ENCODE measurements around the gene ISLR2. TPM values are rescaled to one million over a fixed set of nuclear protein-coding genes. Genes with fewer than 3 reads are reported as not detected.

ISLR2 gene
- total RNA-seq, 2 donors from 2014 or later, result not detected

DNA sequence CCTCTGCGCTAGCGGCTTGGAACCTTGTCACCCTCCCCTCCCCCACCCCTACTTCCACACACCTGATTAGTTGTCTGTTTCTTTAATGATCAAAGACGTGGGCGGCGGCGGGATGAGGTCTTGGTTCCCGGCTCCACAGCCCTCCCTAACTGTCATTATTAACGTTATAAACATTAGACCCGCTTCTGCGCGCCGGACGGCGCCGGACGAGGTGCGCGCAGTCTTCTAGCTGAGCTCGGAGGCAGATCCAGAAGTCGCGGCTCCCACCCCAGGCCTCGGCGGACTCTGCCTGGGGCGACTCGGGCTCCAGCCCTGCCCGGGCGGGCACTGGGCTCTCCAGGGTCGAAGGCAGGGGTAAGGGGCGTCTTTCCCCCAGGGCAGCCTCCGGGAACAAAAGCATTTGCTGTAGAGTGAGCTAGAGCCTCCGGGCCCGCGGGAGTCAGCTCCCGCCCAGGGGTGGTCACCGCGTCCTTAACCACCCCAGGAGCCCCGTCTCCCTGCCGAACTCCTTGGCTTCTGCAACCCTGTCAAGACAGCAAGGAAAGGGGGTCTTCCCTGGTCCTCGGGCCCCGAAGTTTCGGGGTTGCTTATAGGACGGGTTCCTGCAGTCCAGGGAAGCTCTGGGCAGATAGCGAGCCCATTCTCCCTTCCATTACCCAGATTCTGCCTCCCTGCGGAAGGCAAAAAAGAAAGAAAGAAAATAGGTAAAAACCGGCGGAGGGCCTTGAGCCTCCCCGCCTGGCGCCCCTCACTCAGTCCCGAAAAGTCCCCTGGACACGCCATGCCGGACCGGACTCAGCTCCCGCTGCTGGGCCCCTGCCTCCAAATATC lies 2.2 kb upstream of the ISLR2 start:
- Histone ChIP-seq H3K4me3 (peak overlapping the region; percentile 65), H3K36me3 (no peaks in the 10 kb centered on the region), H3K4me1 (ENCODE audit: control insufficient read depth in 1 of 2, low read depth in 2 of 2) (peaks cover 18 to 33% of the 10 kb centered on the region in 2 donors), H3K27me3 (replicated peaks; ENCODE audit: insufficient read depth) (peaks cover 34% of the 10 kb centered on the region), H3K27ac (no peak overlapping the region), H3K9me3 (no peaks in the 10 kb centered on the region)
- no peak for ATAC-seq (ENCODE audit: insufficient number of reproducible peaks, low FRiP score, low read depth)
- DNase-seq (ENCODE audit: low spot score), result no peak
- TF ChIP-seq, protein P1, sequence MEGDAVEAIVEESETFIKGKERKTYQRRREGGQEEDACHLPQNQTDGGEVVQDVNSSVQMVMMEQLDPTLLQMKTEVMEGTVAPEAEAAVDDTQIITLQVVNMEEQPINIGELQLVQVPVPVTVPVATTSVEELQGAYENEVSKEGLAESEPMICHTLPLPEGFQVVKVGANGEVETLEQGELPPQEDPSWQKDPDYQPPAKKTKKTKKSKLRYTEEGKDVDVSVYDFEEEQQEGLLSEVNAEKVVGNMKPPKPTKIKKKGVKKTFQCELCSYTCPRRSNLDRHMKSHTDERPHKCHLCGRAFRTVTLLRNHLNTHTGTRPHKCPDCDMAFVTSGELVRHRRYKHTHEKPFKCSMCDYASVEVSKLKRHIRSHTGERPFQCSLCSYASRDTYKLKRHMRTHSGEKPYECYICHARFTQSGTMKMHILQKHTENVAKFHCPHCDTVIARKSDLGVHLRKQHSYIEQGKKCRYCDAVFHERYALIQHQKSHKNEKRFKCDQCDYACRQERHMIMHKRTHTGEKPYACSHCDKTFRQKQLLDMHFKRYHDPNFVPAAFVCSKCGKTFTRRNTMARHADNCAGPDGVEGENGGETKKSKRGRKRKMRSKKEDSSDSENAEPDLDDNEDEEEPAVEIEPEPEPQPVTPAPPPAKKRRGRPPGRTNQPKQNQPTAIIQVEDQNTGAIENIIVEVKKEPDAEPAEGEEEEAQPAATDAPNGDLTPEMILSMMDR (IDR thresholded peaks at IDR 0.05), result no peak

DNA sequence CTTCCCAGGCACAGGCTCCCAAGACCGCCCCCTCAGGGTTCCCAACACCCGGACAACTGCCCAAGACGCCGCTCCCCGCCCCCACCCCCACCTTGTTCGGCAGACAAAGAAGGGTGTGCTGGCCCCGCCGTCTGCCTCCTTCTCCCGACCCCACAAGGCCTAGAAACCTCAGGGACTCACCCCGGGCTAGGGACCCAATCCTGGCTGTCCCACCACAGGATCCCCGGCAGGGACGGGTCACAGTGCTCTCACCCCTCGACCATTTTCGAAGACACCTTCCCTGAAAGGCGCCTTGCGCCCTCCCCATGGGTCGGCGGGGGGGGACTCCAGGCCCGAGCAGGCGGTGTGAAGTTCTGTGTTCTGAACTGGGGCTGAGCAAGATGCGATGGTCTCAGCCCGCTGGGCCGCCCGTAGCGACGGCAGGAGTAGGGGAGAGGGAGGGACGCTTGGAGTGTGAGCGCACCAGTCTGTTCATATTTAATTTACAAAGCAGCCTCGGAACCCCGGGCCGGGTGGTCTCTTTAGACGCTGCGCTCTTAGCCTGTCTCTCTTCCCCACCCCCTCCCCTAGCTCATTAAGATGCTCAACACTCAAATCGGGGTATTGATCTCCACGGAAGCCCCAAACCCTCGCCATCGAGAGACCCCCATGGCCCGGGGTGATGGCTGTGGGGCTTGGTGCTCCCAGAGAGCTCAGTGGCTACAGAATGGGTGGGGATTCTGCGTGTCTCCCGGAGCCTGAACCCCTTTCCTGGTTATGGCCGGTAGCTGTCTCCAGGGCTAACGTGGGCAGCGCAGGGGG lies 1.4 kb upstream of the ISLR2 start:
- Histone ChIP-seq H3K27me3 (replicated peaks; ENCODE audit: insufficient read depth) (peaks cover 40% of the 10 kb centered on the region), H3K36me3 (no peaks in the 10 kb centered on the region), H3K9me3 (no peaks in the 10 kb centered on the region), H3K4me3 (peak overlapping the region; percentile 65), H3K4me1 (ENCODE audit: control insufficient read depth in 1 of 2, low read depth in 2 of 2) (peaks cover 18 to 33% of the 10 kb centered on the region in 2 donors), H3K27ac (no peak overlapping the region)
- TF ChIP-seq, protein P1 (IDR thresholded peaks at IDR 0.05), result no peak
- DNase-seq (ENCODE audit: low spot score) (no peak), ATAC-seq (ENCODE audit: insufficient number of reproducible peaks, low FRiP score, low read depth) (no peak)

DNA sequence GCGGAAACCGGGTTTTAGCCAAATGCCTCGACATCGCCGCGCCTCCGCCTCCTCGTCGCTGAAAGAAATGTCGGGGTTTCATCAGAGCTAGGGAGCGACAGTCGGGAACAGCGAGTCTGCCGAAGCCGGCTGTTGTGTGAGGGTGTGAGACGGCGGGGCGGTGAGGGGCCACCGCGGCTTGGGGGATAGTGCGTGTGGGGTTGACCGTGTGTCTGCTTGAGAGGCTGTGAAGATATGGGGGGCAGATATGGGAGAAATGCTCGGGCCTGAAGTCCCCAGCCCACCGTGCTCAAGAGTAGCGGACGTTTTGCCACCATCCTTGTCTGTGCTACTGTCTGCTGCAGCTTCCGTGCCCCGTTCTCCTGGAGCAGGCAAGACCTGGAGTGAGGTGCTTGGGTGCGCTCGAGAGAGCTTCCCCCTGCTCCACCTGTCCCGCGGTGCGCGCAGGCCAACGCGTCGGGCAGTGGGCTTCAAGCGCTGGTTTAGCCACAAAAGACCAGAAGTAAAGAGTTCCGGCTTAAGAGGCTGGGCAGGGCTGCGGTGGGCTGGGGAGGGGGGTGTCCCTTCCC lies 716 bp upstream of the ISLR2 start:
- Histone ChIP-seq H3K4me1 (ENCODE audit: control insufficient read depth in 1 of 2, low read depth in 2 of 2) (peaks cover 19 to 33% of the 10 kb centered on the region in 2 donors), H3K27ac (no peak overlapping the region), H3K9me3 (no peaks in the 10 kb centered on the region), H3K36me3 (no peaks in the 10 kb centered on the region), H3K27me3 (replicated peaks; ENCODE audit: insufficient read depth) (peaks cover 39% of the 10 kb centered on the region), H3K4me3 (peak overlapping the region; percentile 39)
- DNase-seq (ENCODE audit: low spot score), result no peak
- TF ChIP-seq, protein P1 (IDR thresholded peaks at IDR 0.05), result no peak
- no peak for ATAC-seq (ENCODE audit: insufficient number of reproducible peaks, low FRiP score, low read depth)

DNA sequence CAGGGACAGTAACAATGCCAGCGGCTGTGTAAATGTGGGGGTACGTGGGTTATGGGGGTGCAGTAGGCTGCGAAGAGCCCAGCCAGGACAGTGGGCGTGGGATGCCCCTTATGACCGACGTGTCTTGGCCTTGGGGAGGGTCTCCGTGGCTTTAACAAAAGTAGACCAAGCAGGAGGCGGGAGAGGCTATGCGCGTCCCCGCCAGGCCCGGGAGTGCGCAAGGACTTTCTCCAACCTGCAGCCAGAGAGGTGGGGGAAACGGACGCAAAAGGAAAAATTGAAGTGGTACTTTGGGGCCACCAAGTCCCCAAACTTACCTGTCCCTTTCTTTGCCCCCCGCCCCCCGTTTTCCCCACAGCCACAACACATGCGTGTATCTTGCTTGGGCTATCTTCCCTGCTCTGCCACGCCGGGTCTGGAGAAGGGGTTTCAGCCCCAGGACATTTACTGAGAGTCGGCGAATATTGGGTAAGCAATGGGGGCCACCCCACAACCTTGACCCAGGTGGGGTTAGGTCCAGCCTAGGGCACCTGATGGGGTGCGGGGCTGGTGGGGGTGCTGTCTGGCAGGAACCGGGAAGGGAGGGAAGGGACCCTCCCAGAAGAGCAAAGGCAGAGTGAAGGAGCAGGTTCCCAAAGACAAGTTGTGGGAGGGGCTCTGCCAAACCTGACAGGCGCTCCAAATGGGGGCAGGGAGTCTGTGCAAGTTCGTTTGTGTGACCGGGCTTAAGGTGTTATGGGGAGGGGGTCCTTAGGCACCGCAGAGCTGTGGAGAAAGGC lies 652 bp downstream of the ISLR2 start:
- Histone ChIP-seq H3K4me1 (ENCODE audit: control insufficient read depth in 1 of 2, low read depth in 2 of 2) (peaks cover 23 to 40% of the 10 kb centered on the region in 2 donors), H3K36me3 (no peaks in the 10 kb centered on the region), H3K27me3 (replicated peaks; ENCODE audit: insufficient read depth) (peaks cover 45% of the 10 kb centered on the region), H3K4me3 (no peak overlapping the region), H3K27ac (no peak overlapping the region), H3K9me3 (no peaks in the 10 kb centered on the region)
- TF ChIP-seq, protein P1 (IDR thresholded peaks at IDR 0.05), result no peak
- DNase-seq (ENCODE audit: low spot score) (no peak), ATAC-seq (ENCODE audit: insufficient number of reproducible peaks, low FRiP score, low read depth) (no peak)
